Skin epidermis (tissue), 12 donors: ENCODE data around the gene HTR3E.
"Not testable (repeated sequence)": the region's sequence is repeated elsewhere in the genome, so short reads cannot be mapped to it uniquely, and the experiment has no call there.

Experiments used
- H3K27ac ChIP-seq, 21 experiments: fragments of 200-600 bp; sonication (generic) in 11 of 21; one replicate each; pipeline ENCODE4 v1.5.0; 2020; ENCODE audit warnings: mild to moderate bottlenecking in 3 of 21, inconsistent platforms in 2 of 21, moderate library complexity in 2 of 21
- H3K4me3 ChIP-seq, 7 experiments: fragments of 200-600 bp; sonication (generic) in 2 of 7; one replicate each; pipeline ENCODE4 v1.5.0; 2020; ENCODE audit warnings: inconsistent platforms in 2 of 7, mild to moderate bottlenecking in 2 of 7, moderate library complexity in 1 of 7

HTR3E gene

GRCh38 chr3:184096811-184097383 is at the start of gene HTR3E:
Gene HTR3E, plus strand, starts transcription at chr3:184097064. Its CDS starts 466 bp downstream, at chr3:184097530.
- Histone ChIP-seq H3K27ac (no peak within 1 kb of the TSS), H3K4me3 (no peak within 1 kb of the TSS)

- H3K27ac ChIP-seq: no peak overlapping the region
- H3K4me3 ChIP-seq: no peak overlapping the region
Measured at GRCh38 chr3:184050217-184050847, 46.5 kb upstream of the HTR3E start.

GRCh38 chr3:184052767-184053166 is 44.1 kb upstream of the HTR3E start, which contains the start of gene HTR3C:
Gene HTR3C, plus strand, starts transcription at chr3:184053047. Its CDS starts 34 bp downstream, at chr3:184053081.
- Histone ChIP-seq H3K4me3 (no peak within 1 kb of the TSS), H3K27ac (no peak within 1 kb of the TSS)

GRCh38 chr3:184058029-184058428 is 38.8 kb upstream of the HTR3E start:
- H3K27ac ChIP-seq: no peak overlapping the region
- H3K4me3 ChIP-seq: no peak overlapping the region

GRCh38 chr3:184059424-184059823 is 37.4 kb upstream of the HTR3E start:
- Histone ChIP-seq H3K4me3 (no peak overlapping the region), H3K27ac (no peak overlapping the region)

GRCh38 chr3:184062637-184063036 is 34.2 kb upstream of the HTR3E start:
- no peak overlapping the region for H3K4me3 ChIP-seq
- H3K27ac ChIP-seq: no peak overlapping the region

GRCh38 chr3:184066211-184066610 is 30.7 kb upstream of the HTR3E start:
- Histone ChIP-seq H3K4me3 (no peak overlapping the region), H3K27ac (no peak overlapping the region)

- no peak overlapping the region for H3K27ac ChIP-seq
Measured at GRCh38 chr3:184067573-184068055, 29.2 kb upstream of the HTR3E start.

GRCh38 chr3:184068344-184068743 is 28.5 kb upstream of the HTR3E start:
- no peak overlapping the region for H3K4me3 ChIP-seq
- no peak overlapping the region for H3K27ac ChIP-seq

More at GRCh38 chr3:184067573-184068055, 29.2 kb upstream of the HTR3E start:
- H3K4me3 ChIP-seq: no peak overlapping the region

GRCh38 chr3:184071142-184071541 is 25.7 kb upstream of the HTR3E start:
- H3K27ac ChIP-seq: not testable (repeated sequence)

GRCh38 chr3:184073621-184074020 is 23.2 kb upstream of the HTR3E start:
- H3K4me3 ChIP-seq: no peak overlapping the region
- H3K27ac ChIP-seq: no peak overlapping the region

More at GRCh38 chr3:184071142-184071541, 25.7 kb upstream of the HTR3E start:
- not testable (repeated sequence) for H3K4me3 ChIP-seq

GRCh38 chr3:184075901-184076300 is 21.0 kb upstream of the HTR3E start:
- Histone ChIP-seq H3K4me3 (no peak overlapping the region), H3K27ac (no peak overlapping the region)

- Histone ChIP-seq H3K4me3 (no peak overlapping the region), H3K27ac (no peak overlapping the region)
Measured at GRCh38 chr3:184077881-184078280, 19.0 kb upstream of the HTR3E start.

GRCh38 chr3:184078851-184079250 is 18.0 kb upstream of the HTR3E start:
- no peak overlapping the region for H3K27ac ChIP-seq
- no peak overlapping the region for H3K4me3 ChIP-seq

GRCh38 chr3:184081116-184081830 is 15.6 kb upstream of the HTR3E start:
- Histone ChIP-seq H3K4me3 (no peak overlapping the region), H3K27ac (no peak overlapping the region)

- no peak overlapping the region for H3K4me3 ChIP-seq
Measured at GRCh38 chr3:184082034-184082433, 14.8 kb upstream of the HTR3E start.

GRCh38 chr3:184082465-184082864 is 14.4 kb upstream of the HTR3E start:
- H3K4me3 ChIP-seq: no peak overlapping the region
- H3K27ac ChIP-seq: no peak overlapping the region

More at GRCh38 chr3:184082034-184082433, 14.8 kb upstream of the HTR3E start:
- no peak overlapping the region for H3K27ac ChIP-seq

- H3K4me3 ChIP-seq: no peak overlapping the region
- H3K27ac ChIP-seq: no peak overlapping the region
Measured at GRCh38 chr3:184085389-184085852, 11.4 kb upstream of the HTR3E start.

GRCh38 chr3:184092199-184092598 is 4.7 kb upstream of the HTR3E start:
- Histone ChIP-seq H3K4me3 (no peak overlapping the region), H3K27ac (no peak overlapping the region)

- H3K4me3 ChIP-seq: no peak overlapping the region
- no peak overlapping the region for H3K27ac ChIP-seq
Measured at GRCh38 chr3:184097556-184097955, 692 bp downstream of the HTR3E start.
